Muscle layer of colon (tissue), 2 donors: ENCODE results near the gene RHBDF2.

ENCODE experiments used
- H3K27ac ChIP-seq: one replicate; pipeline ENCODE4 v1.7.0; 2013; ENCODE audit warnings: low read depth, mild to moderate bottlenecking, low read length, moderate library complexity
- H3K27me3 ChIP-seq, 2 donors: one replicate each; pipeline ENCODE4 v1.7.0; 2013; ENCODE audit warnings: low read length in 2 of 2, mild to moderate bottlenecking in 2 of 2; ENCODE audit not compliant: insufficient read depth in 2 of 2, control insufficient read depth in 1 of 2
- H3K36me3 ChIP-seq: one replicate; pipeline ENCODE4 v1.7.0; 2013; ENCODE audit warnings: mild to moderate bottlenecking, low read length; ENCODE audit not compliant: insufficient read depth
- H3K4me1 ChIP-seq: one replicate; pipeline ENCODE4 v1.7.0; 2013; ENCODE audit warnings: mild to moderate bottlenecking, low read length; ENCODE audit not compliant: insufficient read depth
- H3K4me3 ChIP-seq, 2 donors: one replicate each; pipeline ENCODE4 v1.7.0; 2013; ENCODE audit warnings: low read length in 2 of 2, low read depth in 1 of 2, mild to moderate bottlenecking in 1 of 2, moderate library complexity in 1 of 2
- H3K9ac ChIP-seq: one replicate; pipeline ENCODE4 v1.7.0; 2013; ENCODE audit warnings: low read length
- H3K9me3 ChIP-seq: one replicate; pipeline ENCODE4 v1.7.0; 2013; ENCODE audit warnings: mild to moderate bottlenecking, low read length
- donor health status: abdominal sarcoma.
- donor health status: Adenocarcinoma of cecum.

RHBDF2 gene

DNA sequence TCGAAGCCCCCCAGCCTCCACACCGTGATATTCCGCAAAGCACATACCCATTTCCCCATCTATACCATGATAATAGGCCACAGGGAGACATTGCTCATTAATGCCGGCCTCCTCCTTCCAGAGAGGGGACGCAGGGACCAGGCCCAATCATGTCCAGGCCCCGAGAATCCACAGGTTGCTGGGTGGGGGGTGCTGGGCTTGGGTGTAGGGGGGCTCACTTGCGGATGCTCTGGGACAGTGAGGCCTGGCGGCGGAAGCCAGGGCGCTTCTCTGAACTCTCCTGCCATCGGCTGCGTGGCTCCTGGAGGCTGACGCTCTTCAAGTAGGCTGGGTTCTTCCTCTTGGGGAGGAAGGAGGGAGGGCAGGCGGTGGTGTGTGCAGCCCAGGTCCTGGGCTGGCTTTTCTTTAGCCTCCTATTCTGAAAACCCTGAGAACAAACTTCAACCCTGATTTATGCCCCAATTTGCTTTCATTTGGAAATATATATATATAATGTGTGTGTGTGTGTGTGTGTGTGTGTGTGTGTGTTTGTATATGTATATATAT, 21.6 kb downstream of the RHBDF2 start:
- Histone ChIP-seq H3K27ac (no peak overlapping the region), H3K4me3 (no peak overlapping the region), H3K36me3 (no peaks in the 10 kb centered on the region), H3K27me3 (no peaks in the 10 kb centered on the region), H3K9ac (no peak overlapping the region), H3K9me3 (no peaks in the 10 kb centered on the region), H3K4me1 (no peaks in the 10 kb centered on the region)

DNA sequence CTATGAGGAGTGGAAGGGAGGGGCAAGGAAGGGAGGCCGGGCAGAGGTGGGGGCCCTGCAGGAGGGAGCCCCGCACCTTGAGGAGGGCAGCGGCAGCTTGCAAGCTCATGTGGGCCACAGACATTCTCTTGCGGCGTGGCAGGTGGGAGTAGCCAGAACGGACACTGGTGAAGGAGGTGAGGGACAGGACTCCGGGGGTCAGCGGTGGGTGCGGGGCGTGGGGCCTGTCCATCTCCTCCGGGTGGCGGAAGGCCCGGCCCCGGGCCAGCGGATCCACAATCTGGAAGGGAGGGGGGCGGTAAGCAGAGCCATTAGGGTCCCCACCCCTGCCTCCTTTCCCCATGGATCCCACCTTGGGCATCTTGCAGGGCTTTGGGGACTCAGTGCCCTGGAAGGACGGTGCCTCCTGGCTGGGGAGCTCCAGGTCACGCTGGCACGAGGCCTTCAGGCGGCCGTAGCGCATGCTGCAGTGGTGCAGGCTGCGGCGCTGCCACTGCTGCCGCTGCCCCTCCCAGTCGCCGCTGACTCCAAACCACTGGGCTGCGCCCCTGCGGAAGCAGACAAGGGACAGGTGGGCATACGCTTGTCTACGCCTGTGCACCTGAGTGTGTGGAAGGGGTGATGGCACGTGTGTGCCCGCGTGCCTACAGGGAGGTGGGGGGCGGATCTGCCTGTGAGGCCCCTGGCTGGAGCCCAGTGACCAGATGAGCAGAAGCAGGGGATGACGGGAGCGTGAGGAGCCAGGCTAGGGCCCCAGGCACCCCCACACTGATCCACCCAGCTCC, 22.3 kb downstream of the RHBDF2 start:
- Histone ChIP-seq H3K4me3 (no peak overlapping the region), H3K36me3 (no peaks in the 10 kb centered on the region), H3K27ac (no peak overlapping the region), H3K27me3 (no peaks in the 10 kb centered on the region), H3K9ac (no peak overlapping the region), H3K4me1 (no peaks in the 10 kb centered on the region), H3K9me3 (no peaks in the 10 kb centered on the region)

GRCh38 chr17:76478097-76478496, 23.1 kb downstream of the RHBDF2 start:
- no peaks in the 10 kb centered on the region for H3K4me1 ChIP-seq
- no peaks in the 10 kb centered on the region for H3K36me3 ChIP-seq
- no peak overlapping the region for H3K4me3 ChIP-seq
- no peak overlapping the region for H3K9ac ChIP-seq
- H3K27me3 ChIP-seq, result no peaks in the 10 kb centered on the region
- H3K27ac ChIP-seq, result no peak overlapping the region
- H3K9me3 ChIP-seq, result no peaks in the 10 kb centered on the region

DNA sequence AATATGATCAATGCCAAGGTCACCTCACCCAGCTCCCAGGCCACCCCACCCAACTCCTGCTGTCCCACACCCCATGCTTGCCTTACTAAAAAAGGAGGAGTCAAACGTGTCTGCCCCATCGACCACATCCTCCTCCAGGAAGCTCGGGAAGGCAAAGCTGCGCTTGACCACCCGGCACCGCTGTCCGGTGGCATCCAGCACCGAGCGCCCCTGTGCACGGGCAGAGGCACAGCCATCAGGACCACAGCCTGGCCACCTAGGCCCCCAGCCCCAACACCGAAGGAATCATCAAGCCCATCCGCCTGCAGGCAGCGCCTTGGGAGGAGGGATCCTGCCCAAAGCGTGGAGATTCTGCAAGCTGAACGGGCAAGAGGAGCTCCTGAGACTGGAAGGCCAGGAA, 23.6 kb downstream of the RHBDF2 start:
- Histone ChIP-seq H3K27ac (no peak overlapping the region), H3K9me3 (no peaks in the 10 kb centered on the region), H3K4me3 (no peak overlapping the region), H3K9ac (no peak overlapping the region), H3K4me1 (no peaks in the 10 kb centered on the region), H3K36me3 (no peaks in the 10 kb centered on the region), H3K27me3 (no peaks in the 10 kb centered on the region)

GRCh38 chr17:76476736-76477135, 24.5 kb downstream of the RHBDF2 start:
- Histone ChIP-seq H3K27ac (no peak overlapping the region), H3K9ac (no peak overlapping the region), H3K9me3 (no peaks in the 10 kb centered on the region), H3K4me3 (no peak overlapping the region), H3K36me3 (no peaks in the 10 kb centered on the region), H3K27me3 (no peaks in the 10 kb centered on the region), H3K4me1 (no peaks in the 10 kb centered on the region)

GRCh38 chr17:76475302-76475701, 25.9 kb downstream of the RHBDF2 start:
- H3K27ac ChIP-seq, result no peak overlapping the region
- no peak overlapping the region for H3K4me3 ChIP-seq
- H3K36me3 ChIP-seq, result no peaks in the 10 kb centered on the region

GRCh38 chr17:76474894-76475293, 26.3 kb downstream of the RHBDF2 start:
- H3K4me1 ChIP-seq, result no peaks in the 10 kb centered on the region
- H3K9me3 ChIP-seq, result no peaks in the 10 kb centered on the region
- H3K27me3 ChIP-seq, result no peaks in the 10 kb centered on the region
- no peaks in the 10 kb centered on the region for H3K36me3 ChIP-seq
- H3K27ac ChIP-seq, result no peak overlapping the region
- H3K9ac ChIP-seq, result no peak overlapping the region
- H3K4me3 ChIP-seq, result no peak overlapping the region

More at GRCh38 chr17:76475302-76475701, 25.9 kb downstream of the RHBDF2 start:
- Histone ChIP-seq H3K9me3 (no peaks in the 10 kb centered on the region), H3K4me1 (no peaks in the 10 kb centered on the region), H3K27me3 (no peaks in the 10 kb centered on the region), H3K9ac (no peak overlapping the region)

- no peak overlapping the region for H3K9ac ChIP-seq
- no peaks in the 10 kb centered on the region for H3K9me3 ChIP-seq
- H3K4me1 ChIP-seq, result no peaks in the 10 kb centered on the region
- H3K4me3 ChIP-seq, result no peak overlapping the region
- no peaks in the 10 kb centered on the region for H3K27me3 ChIP-seq
- no peak overlapping the region for H3K27ac ChIP-seq
- H3K36me3 ChIP-seq, result no peaks in the 10 kb centered on the region
Measured at GRCh38 chr17:76474238-76474637, 27.0 kb downstream of the RHBDF2 start.

GRCh38 chr17:76473541-76473985, 27.7 kb downstream of the RHBDF2 start:
- Histone ChIP-seq H3K4me3 (no peak overlapping the region), H3K36me3 (no peaks in the 10 kb centered on the region), H3K9me3 (no peaks in the 10 kb centered on the region), H3K27me3 (no peaks in the 10 kb centered on the region), H3K9ac (no peak overlapping the region), H3K4me1 (no peaks in the 10 kb centered on the region), H3K27ac (no peak overlapping the region)

GRCh38 chr17:76472726-76473125, 28.5 kb downstream of the RHBDF2 start:
- no peaks in the 10 kb centered on the region for H3K27me3 ChIP-seq
- H3K9ac ChIP-seq, result no peak overlapping the region
- H3K4me3 ChIP-seq, result no peak overlapping the region
- H3K4me1 ChIP-seq, result no peaks in the 10 kb centered on the region
- no peak overlapping the region for H3K27ac ChIP-seq
- no peaks in the 10 kb centered on the region for H3K36me3 ChIP-seq
- H3K9me3 ChIP-seq, result no peaks in the 10 kb centered on the region

DNA sequence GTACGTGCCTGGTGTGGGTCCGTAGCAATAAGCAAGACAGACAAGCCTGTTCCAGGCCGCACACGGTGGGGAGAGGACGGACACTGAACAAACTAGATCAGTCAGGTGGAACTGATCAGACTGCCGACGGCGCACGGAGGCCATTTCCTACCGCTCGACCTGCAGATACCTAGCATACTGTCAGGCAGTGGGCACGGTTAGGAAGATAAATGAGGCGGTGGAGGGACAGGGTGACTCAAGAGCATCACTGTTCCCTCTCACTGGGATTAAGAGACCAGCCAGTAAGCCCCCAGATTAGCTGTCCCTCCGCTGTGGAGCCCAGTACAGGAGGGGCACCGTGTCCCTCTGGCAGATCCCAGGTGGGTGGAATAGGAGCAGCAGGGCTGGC, 29.0 kb downstream of the RHBDF2 start:
- H3K9ac ChIP-seq, result no peak overlapping the region
- H3K27ac ChIP-seq, result no peak overlapping the region
- no peaks in the 10 kb centered on the region for H3K36me3 ChIP-seq
- H3K4me3 ChIP-seq, result no peak overlapping the region
- H3K4me1 ChIP-seq, result no peaks in the 10 kb centered on the region
- no peaks in the 10 kb centered on the region for H3K9me3 ChIP-seq
- no peaks in the 10 kb centered on the region for H3K27me3 ChIP-seq
